Upper lobe of left lung (tissue), 4 donors: Measurements from ENCODE around the gene FLT1.

Experiments used
- CTCF ChIP-seq, 6 experiments: fragments of 450-650 bp in 4 of 6; fragments of 200-600 bp in 2 of 6; sonication (generic) in 2 of 6; IDR thresholded peaks; one replicate each; pipeline ENCODE4 v1.5.1; 2016 to 2019; ENCODE audit warnings: antibody characterized with exemption in 6 of 6
- POLR2A ChIP-seq, 4 donors: fragments of 450-650 bp; IDR thresholded peaks; one replicate each; pipeline ENCODE4 v1.5.1; 2016 to 2017; ENCODE audit warnings: antibody characterized with exemption in 4 of 4, mild to moderate bottlenecking in 2 of 4
- POLR2AphosphoS5 ChIP-seq, 2 donors: sonication (generic); formaldehyde crosslinking; IDR thresholded peaks; one replicate each; pipeline ENCODE4 v1.5.1; 2017; ENCODE audit warnings: antibody characterized with exemption in 2 of 2

- TF ChIP-seq CTCF (IDR thresholded peaks at IDR 0.05) (no peak), POLR2AphosphoS5 (IDR thresholded peaks at IDR 0.05) (no peak), POLR2A (IDR thresholded peaks at IDR 0.05) (no peak)
Observed at GRCh38 chr13:28316129-28316528, 178.8 kb downstream of the FLT1 start.
